ELR (cell line): Measurements from ENCODE around the gene FAM78A.
"Not testable (repeated sequence)": the region's sequence is repeated elsewhere in the genome, so short reads cannot be mapped to it uniquely, and the experiment has no call there.

Source experiments
- DNase-seq: peaks from one replicate; pipeline ENCODE4 v3.0.0-alpha.2; 2015; ENCODE audit warnings: low read depth

Gene FAM78A

GRCh38 chr9:131236761-131237160 is 39.5 kb downstream of the FAM78A start:
- DNase-seq, result no peak

- no peak for DNase-seq
Measured at GRCh38 chr9:131236161-131236560, 40.1 kb downstream of the FAM78A start.

DNA sequence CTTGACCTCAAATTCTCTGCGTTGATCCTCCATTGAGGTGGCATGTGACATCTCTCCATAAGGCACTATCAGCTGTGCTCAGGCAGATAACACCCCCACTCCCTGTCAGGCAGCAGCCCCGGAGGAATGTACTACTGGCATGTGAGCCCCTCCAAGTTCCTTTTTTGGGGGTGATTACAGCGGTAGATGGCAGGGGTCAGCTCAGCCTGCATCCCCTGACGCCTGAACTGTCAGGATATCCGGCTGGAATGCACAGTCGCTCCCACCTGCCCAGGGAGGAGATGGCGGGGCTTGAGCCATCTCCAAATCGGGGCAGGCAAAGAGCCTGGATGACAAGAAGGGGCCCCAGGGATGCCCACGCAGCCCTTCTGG is 40.8 kb downstream of the FAM78A start:
- no peak for DNase-seq

- DNase-seq, result no peak
Measured at GRCh38 chr9:131234799-131235479, 41.4 kb downstream of the FAM78A start.

GRCh38 chr9:131233995-131234394 is 42.3 kb downstream of the FAM78A start:
- no peak for DNase-seq

GRCh38 chr9:131233556-131233955 is 42.8 kb downstream of the FAM78A start:
- DNase-seq, result no peak

- DNase-seq, result no peak
Measured at GRCh38 chr9:131228988-131229387, 47.3 kb downstream of the FAM78A start.

GRCh38 chr9:131227959-131228460 is 48.3 kb downstream of the FAM78A start:
- no peak for DNase-seq

- no peak for DNase-seq
Measured at GRCh38 chr9:131227112-131227958, 49.0 kb downstream of the FAM78A start.

DNA sequence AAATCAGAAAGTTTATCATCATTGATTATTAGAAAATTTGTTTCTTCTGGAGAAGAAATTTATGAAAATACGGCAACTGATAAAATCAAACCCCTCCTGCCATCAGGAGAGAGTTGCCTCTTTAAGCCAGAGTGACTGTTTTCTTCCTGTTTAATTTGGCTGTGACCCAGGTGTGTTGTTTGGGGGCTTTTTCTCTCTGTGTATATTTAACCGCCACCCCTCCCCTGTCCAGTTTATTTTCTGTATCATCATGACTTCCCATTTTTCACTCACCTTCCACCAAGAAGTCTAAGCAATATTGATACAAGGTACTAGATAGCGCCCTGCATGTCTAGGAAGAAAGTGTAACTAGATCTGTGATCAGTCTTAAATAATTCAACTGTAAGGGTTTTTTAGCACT is 50.1 kb downstream of the FAM78A start:
- DNase-seq, result no peak

DNA sequence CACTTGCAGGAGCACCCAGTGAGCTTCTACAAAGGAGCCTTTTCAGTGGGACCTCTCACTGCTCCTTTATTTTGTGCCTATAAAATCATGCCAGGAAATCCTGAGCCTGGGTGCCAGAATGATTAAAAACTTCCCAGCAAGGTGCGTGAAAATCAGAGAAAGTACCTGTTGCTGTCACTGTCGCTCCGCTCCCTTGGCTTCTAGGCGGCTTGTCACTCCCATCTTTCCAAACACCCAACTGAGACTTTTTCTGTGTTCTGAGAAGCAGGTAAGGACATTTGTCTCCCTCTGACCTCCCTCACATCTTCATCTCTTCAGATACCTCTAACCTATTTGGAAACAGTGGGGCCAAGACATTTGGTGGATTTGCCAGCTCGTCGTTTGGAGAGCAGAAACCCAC is 53.9 kb downstream of the FAM78A start:
- no peak for DNase-seq

DNA sequence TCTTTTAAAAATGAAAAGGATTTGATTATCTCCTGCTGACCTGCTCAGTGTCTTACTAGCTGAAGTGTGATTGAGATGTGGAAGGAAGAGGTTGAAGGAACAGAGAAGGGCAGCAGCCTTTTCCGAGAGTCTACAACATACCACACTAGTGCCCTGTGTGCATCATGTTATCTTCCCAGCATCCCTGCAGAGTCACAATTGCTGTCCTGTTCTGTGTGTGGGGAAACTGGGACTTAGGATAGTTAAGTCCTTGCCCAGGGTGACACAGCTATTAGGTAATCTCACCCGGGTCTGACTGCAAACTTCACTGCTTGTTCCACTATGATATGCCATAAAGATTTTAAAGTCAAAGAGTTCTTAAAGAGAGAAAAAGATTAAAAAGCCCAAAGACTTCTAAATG is 55.8 kb downstream of the FAM78A start:
- DNase-seq, result no peak

DNA sequence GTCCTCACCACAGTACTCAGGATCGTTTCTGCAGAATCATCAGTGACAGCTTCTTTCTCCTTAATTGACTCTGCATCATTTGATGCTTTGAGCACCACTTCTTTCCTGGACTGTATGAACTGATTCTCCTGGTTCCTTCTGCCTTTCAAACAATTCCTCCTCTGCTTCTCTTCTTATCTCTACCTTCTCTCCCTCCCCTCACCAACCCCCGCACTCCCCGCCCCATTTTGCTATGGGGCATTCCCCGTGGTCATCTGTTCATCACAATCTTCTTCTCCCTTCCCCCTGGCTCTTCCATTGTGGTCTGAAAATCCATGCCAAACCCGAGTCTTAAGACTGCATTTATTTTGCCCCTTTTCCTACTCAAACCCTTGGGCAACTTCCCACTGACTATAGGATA is 57.9 kb downstream of the FAM78A start:
- DNase-seq, result no peak

DNA sequence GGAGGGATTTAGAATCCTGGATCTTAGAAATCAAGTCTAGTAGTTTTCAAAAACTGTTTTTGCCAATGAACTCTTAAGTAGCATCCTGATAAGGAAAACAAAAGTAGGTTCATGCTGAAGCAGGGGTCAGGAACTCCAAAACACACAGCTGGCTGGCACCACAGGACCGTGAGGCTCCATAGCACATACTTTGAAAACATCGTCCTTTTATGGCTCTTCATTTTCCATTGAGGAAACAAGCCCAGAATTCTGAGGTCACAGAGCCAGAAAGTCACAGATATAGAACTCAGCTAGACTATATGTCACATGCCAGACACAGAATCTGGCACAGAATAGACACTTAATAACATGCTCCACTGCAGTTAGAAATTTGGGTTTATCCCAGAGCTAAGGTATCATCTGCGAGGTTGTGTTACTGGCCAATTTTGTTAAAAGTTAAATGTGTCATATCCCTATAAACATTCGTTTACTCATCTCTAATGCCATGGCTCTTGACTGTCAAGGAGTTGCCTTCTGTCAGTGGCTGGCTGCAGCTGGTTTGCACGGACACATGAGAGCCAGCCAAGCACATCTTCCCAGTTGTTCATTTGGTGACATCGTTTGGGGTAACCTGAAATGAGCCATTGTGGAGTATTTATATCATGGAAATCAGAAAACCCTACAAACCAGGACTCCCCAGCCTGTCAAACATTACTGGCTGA is 58.8 kb downstream of the FAM78A start:
- DNase-seq, result no peak

- no peak for DNase-seq
Measured at GRCh38 chr9:131216806-131217205, 59.5 kb downstream of the FAM78A start.

DNA sequence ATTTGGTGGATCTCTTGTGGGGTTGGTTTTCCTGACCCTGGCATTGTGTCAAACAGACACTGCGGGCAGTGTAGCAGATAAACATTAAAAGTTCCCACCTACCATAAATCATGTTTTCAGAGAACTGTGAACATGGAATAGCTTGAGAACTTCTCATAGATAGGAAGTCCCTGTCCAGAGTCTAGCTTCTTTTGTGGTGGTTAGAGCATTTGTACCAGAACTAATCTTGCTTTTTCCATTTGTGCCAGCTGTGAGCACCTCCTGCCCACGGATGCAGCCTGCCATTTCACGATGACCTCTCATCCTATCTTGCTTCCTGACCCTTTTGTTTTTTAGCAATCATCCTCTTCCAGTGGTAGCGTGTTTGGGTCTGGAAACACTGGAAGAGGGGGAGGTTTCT is 61.4 kb downstream of the FAM78A start:
- DNase-seq, result no peak

DNA sequence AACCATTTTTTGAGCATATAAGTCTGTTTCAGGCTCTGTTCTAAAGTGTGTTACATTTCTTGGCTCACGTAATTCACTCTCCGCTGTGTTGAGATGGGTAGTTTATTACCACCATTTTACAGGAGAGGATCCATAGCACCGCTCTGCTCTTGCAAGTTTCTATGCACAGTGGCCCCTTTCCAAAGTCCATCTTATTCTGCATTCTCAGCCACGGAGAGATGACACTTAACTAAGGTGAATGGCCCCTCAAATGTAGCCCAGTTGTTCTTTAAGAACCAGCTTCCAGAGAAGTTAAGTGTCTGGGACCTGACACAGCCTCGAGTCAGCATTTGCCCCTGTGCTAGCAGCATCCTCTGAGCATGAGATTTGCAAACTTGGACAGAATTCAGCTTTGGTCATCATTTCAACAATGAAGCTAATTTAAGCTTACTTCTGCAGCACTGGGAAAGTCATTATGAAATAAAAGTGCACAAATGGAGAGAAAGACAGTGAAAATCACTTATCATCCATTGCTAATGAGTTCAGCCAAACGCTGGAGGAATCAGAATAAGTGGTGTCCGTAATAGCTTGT is 61.9 kb downstream of the FAM78A start:
- no peak for DNase-seq

DNA sequence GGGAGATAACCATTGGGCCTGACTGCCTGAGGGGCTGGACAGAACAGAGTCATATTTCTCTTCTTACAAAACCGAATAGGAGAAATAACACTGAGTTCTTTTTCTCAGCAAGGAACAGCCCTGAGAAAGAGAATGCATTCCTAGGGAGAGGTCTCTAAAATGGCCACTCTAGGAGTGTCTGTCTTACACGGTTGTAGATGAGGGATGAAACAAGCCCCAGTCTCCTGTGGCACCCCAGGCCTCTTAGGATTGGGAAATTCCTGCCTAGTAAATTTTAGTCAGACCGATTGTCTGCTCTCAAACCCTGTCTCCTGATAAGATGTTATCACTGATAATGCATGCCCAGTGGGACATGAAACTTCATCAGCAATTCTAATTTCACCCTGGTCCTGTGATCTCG is 64.4 kb downstream of the FAM78A start:
- DNase-seq, result not testable (repeated sequence)
